ENCODE results near the gene KCTD2. TPM values are rescaled to one million over a fixed set of nuclear protein-coding genes. Genes with fewer than 3 reads are reported as not detected.

Gene KCTD2
- total RNA-seq, 1 experiment from 2014 or later: 34.9 TPM

DNA sequence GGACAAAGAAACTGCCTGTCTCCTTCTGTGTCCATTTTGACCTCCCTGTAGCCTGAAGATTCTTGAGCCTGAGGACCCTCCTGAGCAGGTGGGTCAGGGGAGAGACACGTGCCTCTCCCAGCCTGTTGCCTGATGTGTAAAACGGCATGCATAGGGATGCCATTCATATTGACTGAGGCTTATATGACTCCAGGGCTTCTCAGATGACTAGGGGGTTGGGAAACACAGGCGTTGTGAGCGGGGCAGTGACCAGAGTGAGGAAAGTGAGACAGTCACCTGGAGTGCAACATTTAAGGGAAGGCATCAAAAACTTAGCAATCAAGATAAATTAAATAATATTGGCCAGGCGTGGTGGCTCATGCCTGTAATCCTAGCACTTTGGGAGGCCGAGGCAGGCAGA is 35.7 kb downstream of the KCTD2 start:
- Histone ChIP-seq H3K9me3 (ENCODE audit: control insufficient read depth, insufficient read depth, low read depth, low read length) (no peaks in the 10 kb centered on the region), H3K4me1 (ENCODE audit: control insufficient read depth, insufficient read depth, low read length) (peaks cover 29% of the 10 kb centered on the region), H3K4me3 (ENCODE audit: low read depth in 2 of 2, low read length in 2 of 2) (no peak overlapping the region), H3K27me3 (ENCODE audit: control insufficient read depth, insufficient read depth, low read length) (no peaks in the 10 kb centered on the region), H3K27ac (ENCODE audit: low read length) (peak overlapping the region; percentile 20; the same call in 1 of the 2 replicates), H3K36me3 (ENCODE audit: control insufficient read depth, insufficient read depth, low read length) (no peaks in the 10 kb centered on the region)
- no TSS peak for BruUV-seq (replicated peaks)
- intact Hi-C loops (cut with micrococcal nuclease; ENCODE audit: unreplicated experiment) (no loop called here), in situ Hi-C loops (cut with HindIII; ENCODE audit: low pct_unique_long_range_greater_than_20kb, low sequenced_read_pairs) (no loop called here)
- ChIA-PET CTCF (no interaction called here), POLR2A (interaction anchor here (0.6 to 0.7 kb wide), 2 partner anchors 22 to 134 kb away, joined by 4 to 5 read pairs; no protein-coding TSS in a partner anchor)
- ATAC-seq: no peak
- no peak for TF ChIP-seq TCF7L2 (IDR thresholded peaks at IDR 0.05; ENCODE audit: low read depth, low read length)
- TF ChIP-seq POLR2AphosphoS5 (IDR thresholded peaks at IDR 0.05; ENCODE audit: low read depth, low read length): no peak
- TF ChIP-seq, protein P1, sequence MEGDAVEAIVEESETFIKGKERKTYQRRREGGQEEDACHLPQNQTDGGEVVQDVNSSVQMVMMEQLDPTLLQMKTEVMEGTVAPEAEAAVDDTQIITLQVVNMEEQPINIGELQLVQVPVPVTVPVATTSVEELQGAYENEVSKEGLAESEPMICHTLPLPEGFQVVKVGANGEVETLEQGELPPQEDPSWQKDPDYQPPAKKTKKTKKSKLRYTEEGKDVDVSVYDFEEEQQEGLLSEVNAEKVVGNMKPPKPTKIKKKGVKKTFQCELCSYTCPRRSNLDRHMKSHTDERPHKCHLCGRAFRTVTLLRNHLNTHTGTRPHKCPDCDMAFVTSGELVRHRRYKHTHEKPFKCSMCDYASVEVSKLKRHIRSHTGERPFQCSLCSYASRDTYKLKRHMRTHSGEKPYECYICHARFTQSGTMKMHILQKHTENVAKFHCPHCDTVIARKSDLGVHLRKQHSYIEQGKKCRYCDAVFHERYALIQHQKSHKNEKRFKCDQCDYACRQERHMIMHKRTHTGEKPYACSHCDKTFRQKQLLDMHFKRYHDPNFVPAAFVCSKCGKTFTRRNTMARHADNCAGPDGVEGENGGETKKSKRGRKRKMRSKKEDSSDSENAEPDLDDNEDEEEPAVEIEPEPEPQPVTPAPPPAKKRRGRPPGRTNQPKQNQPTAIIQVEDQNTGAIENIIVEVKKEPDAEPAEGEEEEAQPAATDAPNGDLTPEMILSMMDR (IDR thresholded peaks at IDR 0.05): no peak
- TF ChIP-seq, protein P2, sequence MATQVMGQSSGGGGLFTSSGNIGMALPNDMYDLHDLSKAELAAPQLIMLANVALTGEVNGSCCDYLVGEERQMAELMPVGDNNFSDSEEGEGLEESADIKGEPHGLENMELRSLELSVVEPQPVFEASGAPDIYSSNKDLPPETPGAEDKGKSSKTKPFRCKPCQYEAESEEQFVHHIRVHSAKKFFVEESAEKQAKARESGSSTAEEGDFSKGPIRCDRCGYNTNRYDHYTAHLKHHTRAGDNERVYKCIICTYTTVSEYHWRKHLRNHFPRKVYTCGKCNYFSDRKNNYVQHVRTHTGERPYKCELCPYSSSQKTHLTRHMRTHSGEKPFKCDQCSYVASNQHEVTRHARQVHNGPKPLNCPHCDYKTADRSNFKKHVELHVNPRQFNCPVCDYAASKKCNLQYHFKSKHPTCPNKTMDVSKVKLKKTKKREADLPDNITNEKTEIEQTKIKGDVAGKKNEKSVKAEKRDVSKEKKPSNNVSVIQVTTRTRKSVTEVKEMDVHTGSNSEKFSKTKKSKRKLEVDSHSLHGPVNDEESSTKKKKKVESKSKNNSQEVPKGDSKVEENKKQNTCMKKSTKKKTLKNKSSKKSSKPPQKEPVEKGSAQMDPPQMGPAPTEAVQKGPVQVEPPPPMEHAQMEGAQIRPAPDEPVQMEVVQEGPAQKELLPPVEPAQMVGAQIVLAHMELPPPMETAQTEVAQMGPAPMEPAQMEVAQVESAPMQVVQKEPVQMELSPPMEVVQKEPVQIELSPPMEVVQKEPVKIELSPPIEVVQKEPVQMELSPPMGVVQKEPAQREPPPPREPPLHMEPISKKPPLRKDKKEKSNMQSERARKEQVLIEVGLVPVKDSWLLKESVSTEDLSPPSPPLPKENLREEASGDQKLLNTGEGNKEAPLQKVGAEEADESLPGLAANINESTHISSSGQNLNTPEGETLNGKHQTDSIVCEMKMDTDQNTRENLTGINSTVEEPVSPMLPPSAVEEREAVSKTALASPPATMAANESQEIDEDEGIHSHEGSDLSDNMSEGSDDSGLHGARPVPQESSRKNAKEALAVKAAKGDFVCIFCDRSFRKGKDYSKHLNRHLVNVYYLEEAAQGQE (IDR thresholded peaks at IDR 0.05; ENCODE audit: insufficient read depth in 1 of 2, low read depth in 2 of 2, low read length in 1 of 2): no peak
- no peak for TF ChIP-seq SIN3A (IDR thresholded peaks at IDR 0.05; ENCODE audit: borderline replicate concordance, insufficient read depth, low read depth, low read length)
- no peak for DNase-seq (ENCODE audit: low read depth, low spot score)

DNA sequence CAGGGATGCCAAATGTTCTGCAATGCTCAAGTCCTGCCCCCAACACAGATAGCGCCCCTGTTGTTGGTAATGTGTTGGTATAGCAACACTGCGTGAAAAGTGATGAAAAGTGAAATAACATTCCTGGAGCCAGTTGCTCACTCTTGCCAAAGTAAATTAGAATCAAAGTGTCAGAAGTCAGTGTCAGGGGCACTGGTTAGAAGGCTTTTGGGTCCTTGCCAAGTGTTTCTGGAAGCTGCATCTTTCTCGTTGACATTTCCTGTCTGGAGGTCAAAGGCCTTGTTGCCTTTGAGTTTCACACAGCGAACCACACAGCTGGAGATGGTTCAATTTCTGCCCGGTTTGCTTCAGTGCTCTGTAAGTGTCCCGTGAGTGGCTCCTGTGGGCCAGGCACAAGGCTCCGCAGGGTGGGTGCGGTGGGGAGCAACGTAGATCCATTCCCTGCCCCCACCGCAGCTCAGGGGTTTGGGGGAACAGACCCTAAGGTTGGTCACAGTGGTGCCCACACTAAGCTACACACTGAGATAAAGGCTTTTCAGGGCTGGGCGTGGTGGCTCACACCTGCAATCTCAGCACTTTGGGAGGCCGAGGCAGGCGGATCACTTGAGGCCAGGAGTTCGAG is 37.1 kb downstream of the KCTD2 start:
- DNase-seq (ENCODE audit: low read depth, low spot score): no peak
- intact Hi-C loops (cut with micrococcal nuclease; ENCODE audit: unreplicated experiment) (no loop called here), in situ Hi-C loops (cut with HindIII; ENCODE audit: low pct_unique_long_range_greater_than_20kb, low sequenced_read_pairs) (no loop called here)
- Histone ChIP-seq H3K4me1 (ENCODE audit: control insufficient read depth, insufficient read depth, low read length) (peaks cover 27% of the 10 kb centered on the region), H3K4me3 (ENCODE audit: low read depth in 2 of 2, low read length in 2 of 2) (no peak overlapping the region), H3K27ac (ENCODE audit: low read length) (peak overlapping the region; percentile 53), H3K27me3 (ENCODE audit: control insufficient read depth, insufficient read depth, low read length) (no peaks in the 10 kb centered on the region), H3K9me3 (ENCODE audit: control insufficient read depth, insufficient read depth, low read depth, low read length) (no peaks in the 10 kb centered on the region), H3K36me3 (ENCODE audit: control insufficient read depth, insufficient read depth, low read length) (no peaks in the 10 kb centered on the region; the same call in 1 of the 2 replicates)
- ChIA-PET CTCF (interaction anchor here (0.6 kb wide), 3 partner anchors 11 to 49 kb away, joined by 3 to 9 read pairs (median 6); no protein-coding TSS in a partner anchor), POLR2A (interaction anchor here (0.7 kb wide), 1 partner anchor 10 kb away, joined by 6 read pairs; no protein-coding TSS in a partner anchor)
- no peak for TF ChIP-seq SIN3A (IDR thresholded peaks at IDR 0.05; ENCODE audit: borderline replicate concordance, insufficient read depth, low read depth, low read length)
- 0 out of 2 replicates have a peak, but pooled peaks have one; percentile 42 for TF ChIP-seq TCF7L2 (IDR thresholded peaks at IDR 0.05; ENCODE audit: low read depth, low read length)
- no peak for TF ChIP-seq POLR2AphosphoS5 (IDR thresholded peaks at IDR 0.05; ENCODE audit: low read depth, low read length)
- TF ChIP-seq, protein P2 (IDR thresholded peaks at IDR 0.05; ENCODE audit: insufficient read depth in 1 of 2, low read depth in 2 of 2, low read length in 1 of 2): no peak
- TF ChIP-seq, protein P1 (IDR thresholded peaks at IDR 0.05): no peak
- BruUV-seq (replicated peaks): no TSS peak
- no peak for ATAC-seq

Data from Panc1 (cell line).